ENCODE data around the gene PFKFB2.

Gene PFKFB2

DNA sequence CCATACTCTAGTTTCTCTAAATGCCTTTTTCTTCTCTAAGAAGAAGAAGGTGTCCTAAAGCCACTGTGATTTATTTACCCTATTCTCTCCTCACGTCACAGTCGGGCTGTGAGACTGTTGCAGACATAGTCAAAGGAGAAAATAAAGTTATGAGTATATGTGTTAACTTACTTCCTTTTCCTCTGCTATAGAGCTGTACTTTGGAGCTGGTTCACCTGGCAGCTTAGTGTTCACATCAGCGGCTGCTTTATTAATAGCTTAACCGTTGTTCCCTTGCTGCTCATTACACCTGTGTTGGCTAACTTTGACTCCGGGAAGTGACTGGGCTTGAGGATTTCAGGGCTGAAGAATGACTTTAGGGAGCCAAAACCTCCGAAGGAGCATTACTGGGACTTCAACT, 3.6 kb downstream of the PFKFB2 start:
- no peak overlapping the region for H3K4me3 ChIP-seq (ENCODE audit: low read depth, low read length)
- TF ChIP-seq, protein P1, sequence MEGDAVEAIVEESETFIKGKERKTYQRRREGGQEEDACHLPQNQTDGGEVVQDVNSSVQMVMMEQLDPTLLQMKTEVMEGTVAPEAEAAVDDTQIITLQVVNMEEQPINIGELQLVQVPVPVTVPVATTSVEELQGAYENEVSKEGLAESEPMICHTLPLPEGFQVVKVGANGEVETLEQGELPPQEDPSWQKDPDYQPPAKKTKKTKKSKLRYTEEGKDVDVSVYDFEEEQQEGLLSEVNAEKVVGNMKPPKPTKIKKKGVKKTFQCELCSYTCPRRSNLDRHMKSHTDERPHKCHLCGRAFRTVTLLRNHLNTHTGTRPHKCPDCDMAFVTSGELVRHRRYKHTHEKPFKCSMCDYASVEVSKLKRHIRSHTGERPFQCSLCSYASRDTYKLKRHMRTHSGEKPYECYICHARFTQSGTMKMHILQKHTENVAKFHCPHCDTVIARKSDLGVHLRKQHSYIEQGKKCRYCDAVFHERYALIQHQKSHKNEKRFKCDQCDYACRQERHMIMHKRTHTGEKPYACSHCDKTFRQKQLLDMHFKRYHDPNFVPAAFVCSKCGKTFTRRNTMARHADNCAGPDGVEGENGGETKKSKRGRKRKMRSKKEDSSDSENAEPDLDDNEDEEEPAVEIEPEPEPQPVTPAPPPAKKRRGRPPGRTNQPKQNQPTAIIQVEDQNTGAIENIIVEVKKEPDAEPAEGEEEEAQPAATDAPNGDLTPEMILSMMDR (conservative IDR thresholded peaks at IDR 0.05; ENCODE audit: low read depth, low read length): no peak
- DNase-seq (ENCODE audit: low read depth): no peak

DNA sequence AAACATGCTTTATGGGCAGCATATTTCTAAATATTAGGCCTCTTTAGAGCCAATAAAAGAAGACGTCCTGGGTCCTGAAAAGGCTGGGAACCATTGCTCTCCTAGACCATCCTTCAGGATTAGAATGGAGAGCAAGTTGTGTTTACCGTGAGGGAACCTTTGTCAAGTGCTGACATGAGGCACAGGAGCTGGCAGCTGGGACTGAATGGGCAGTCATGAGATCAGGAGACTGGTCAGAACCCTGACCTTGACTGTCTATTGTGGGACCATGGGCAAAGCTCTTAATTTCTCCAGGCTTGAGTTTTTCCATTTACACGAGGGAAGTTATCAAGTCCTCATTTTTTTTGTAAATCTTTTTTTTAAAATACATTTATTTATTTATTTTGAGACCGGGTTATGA, 5.2 kb downstream of the PFKFB2 start:
- TF ChIP-seq, protein P1 (conservative IDR thresholded peaks at IDR 0.05; ENCODE audit: low read depth, low read length): no peak
- H3K4me3 ChIP-seq (ENCODE audit: low read depth, low read length): no peak overlapping the region
- no peak for DNase-seq (ENCODE audit: low read depth)

DNA sequence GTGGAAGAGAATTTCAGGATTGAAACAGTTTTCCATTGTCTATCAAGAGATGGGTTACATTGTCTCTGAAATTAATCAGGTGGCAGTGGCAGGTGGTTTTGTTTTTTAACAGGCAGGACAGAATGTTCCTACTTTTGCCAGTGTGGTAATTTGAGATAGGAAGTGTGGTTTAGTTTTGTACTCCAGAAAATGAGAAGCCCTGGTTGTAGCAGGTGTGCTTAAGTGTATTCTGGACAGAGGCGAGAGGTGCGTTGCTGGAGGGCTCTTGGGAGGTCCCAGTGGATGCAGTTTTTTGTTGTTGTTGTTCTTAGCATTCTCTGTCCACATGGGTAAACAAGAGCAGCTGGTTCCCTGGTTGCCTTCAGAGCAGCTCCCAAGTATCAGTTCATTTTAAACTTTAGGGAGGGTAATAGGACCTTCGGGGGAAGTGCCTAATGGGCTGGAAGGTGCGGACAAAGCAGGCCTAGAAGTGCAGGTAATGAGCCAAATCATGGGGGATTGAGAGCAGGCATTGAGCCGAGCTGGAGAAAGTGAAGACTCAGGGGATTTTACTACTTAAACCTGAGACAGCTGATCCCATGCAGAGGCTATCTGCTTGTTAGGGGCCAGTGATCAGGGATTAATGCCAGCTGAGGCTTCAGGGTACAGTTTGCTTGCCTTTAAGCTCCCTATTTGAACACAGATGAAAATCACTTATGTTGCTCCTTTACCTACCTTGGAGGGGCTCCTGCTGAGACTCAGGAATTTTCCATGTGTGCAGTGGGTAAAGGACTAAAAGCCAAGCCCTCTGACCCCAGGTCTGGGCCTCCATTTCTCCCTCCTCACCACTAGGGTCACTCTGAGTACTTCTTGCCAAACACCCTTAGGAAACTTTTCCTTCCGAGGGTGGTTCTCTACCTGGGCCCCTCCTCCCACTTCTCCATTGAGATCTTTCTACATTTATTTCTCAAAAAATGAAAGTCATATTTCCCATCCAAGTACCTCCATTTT, 6.1 kb downstream of the PFKFB2 start:
- no peak for DNase-seq (ENCODE audit: low read depth)
- no peak overlapping the region for H3K4me3 ChIP-seq (ENCODE audit: low read depth, low read length)
- TF ChIP-seq, protein P1 (conservative IDR thresholded peaks at IDR 0.05; ENCODE audit: low read depth, low read length): no peak

DNA sequence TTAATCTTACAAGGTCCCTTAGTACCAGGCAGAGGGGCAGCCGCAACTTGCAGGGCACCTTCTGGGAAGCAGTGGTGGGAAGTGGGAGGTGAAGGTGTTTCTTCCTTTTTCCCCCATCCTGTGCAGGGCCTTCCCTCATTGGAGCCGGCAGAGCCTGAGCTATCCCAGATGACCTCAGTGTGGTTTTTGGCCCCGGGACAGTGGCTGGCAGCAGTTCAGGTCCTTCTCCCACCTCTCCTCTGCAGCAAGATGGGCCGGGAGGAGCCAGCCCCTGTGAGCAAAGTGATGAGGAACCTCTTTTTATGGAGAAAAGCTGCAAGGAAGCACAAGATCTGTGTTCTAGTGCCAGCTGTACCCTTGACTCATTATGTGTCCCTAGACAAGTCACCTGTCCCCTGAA, 6.8 kb downstream of the PFKFB2 start:
- no peak overlapping the region for H3K4me3 ChIP-seq (ENCODE audit: low read depth, low read length)
- TF ChIP-seq, protein P1 (conservative IDR thresholded peaks at IDR 0.05; ENCODE audit: low read depth, low read length): no peak
- no peak for DNase-seq (ENCODE audit: low read depth)

DNA sequence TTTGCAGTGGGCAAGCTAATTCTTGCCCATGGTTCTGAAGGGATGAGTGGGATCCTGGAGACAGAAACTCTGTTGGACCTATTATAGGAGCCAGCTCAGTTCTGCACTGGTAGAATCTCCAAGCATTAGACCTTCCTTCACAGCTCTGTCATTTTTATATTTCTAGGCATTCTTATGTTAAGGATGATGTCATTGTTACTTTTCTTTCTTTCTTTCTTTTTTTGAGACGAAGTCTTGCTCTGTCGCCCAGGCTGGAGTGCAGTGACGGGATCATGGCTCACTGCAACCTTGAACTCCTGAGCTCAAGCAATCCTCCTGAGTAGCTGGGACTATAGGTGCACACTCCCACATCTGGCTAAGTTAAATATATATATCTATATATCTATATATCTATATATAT, 7.5 kb downstream of the PFKFB2 start:
- H3K4me3 ChIP-seq (ENCODE audit: low read depth, low read length): no peak overlapping the region
- no peak for DNase-seq (ENCODE audit: low read depth)
- TF ChIP-seq, protein P1 (conservative IDR thresholded peaks at IDR 0.05; ENCODE audit: low read depth, low read length): no peak

DNA sequence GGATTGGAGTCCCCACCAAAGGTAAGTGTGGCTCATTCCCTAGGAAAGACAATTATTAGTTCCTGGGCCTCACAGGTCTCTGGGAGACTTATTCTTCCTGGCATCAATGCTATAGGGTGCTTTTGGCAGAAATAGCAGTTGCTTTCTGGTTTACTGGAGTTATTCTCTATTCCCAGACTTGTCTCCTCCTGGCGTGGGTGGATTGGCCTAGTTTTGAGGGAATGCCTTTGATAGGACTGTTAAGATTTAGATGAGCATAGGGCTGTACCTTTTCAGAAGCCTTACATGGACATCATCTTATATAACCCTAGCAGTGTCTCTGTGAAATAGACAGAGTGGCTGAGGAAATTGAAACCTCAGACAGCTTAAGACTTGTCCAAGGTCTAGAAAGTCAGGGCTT, 9.0 kb downstream of the PFKFB2 start:
- no peak overlapping the region for H3K4me3 ChIP-seq (ENCODE audit: low read depth, low read length)
- TF ChIP-seq, protein P1 (conservative IDR thresholded peaks at IDR 0.05; ENCODE audit: low read depth, low read length): no peak
- DNase-seq (ENCODE audit: low read depth): no peak

DNA sequence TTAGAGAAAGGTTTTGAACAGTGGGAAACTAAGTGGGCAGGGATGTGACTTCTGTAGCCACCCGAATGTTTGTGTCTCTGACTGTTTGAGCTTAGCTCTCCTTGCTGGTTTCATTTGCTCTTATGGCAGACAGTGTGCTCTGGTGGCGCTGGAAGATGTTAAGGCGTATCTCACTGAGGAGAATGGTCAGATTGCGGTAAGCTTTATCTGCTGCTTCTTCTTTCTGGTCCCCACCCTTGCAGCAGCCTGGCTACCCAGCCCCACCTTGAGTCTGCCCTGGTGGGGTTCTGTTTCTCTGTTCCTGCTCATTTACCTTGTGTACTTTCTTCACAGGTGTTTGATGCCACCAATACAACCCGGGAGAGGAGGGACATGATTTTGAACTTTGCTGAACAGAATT, 9.9 kb downstream of the PFKFB2 start:
- DNase-seq (ENCODE audit: low read depth): no peak
- no peak overlapping the region for H3K4me3 ChIP-seq (ENCODE audit: low read depth, low read length)
- TF ChIP-seq, protein P1 (conservative IDR thresholded peaks at IDR 0.05; ENCODE audit: low read depth, low read length): no peak
